ENCODE measurements around the gene MSI2.

GRCh38 chr17:57723427-57724025, 467.2 kb downstream of the MSI2 start:
- TF ChIP-seq CTCF (IDR thresholded peaks at IDR 0.05) (no peak), EZH2 (IDR thresholded peaks at IDR 0.05; ENCODE audit: borderline replicate concordance, insufficient read depth, low read depth, low read length, poor library complexity, severe bottlenecking) (no peak)

All from B cell (primary cell).